GM21619 (cell line): ENCODE results near the gene VPS13D.
"Not testable (repeated sequence)": the region's sequence is repeated elsewhere in the genome, so short reads cannot be mapped to it uniquely, and the experiment has no call there.

Source experiments
- ATAC-seq: cut with Tn5 transposase; IDR thresholded peaks from one replicate; pipeline ENCODE4 v1.9.1; 2021; ENCODE audit not compliant: unreplicated experiment

Gene VPS13D

DNA sequence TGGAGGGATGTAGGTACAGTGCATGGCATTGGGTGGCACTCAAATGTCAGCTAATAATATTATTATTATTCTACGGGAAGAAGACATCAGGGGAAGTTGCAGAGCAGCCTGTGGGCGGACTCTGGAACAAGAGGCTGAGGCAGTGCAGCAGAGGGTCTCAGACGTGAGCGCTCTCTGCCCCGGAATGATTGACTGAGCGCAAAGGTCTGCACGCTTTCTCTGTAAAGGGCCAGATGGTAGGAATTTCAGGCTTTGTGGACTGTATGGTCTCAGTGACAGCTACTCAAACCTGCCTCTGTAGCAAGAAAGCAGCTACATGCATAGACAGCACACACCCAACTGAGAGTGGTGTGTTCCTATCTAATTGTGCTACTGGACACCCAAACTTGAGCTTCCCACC, 29.6 kb upstream of the VPS13D start:
- no peak for ATAC-seq

DNA sequence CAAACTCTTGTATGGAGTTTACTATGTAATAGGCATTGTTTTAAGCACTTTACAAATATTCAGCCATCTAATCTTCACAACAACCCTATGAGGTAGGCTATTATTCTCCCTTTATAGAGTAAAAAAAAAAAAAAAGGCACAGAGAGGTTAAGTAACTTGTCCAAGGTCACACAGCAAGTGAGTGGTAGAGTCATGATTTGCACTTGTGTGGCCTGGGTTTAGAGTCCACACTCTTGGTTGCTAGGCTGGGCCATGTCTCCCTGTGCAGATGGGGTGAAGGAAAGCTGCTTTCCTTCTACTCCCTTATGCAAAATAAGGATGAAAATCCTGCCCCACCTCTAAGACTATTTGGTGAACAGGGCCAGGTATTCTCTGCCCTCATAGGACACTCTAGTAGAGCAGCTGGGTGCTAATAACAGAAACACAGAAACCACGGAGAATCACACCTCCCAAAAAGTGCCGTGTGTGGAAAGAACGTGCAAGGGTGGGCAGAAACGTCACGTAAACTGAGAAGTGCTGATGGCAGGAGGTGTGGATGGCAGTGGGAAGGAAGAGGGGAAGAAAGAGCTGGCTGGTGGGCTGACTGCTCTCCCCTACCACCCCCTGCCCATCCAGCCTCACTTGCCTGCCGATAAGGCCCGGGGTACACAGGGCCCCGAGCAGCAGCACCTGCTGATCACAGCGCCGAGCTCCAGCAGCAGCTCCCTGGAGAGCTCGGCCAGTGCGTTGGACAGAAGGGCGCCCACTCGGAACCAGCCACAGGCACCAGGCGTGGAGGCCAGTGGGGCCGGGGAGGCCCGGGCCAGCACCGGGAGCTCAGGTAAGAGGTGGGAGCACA, 28.3 kb upstream of the VPS13D start:
- peak; percentile 51 for ATAC-seq

DNA sequence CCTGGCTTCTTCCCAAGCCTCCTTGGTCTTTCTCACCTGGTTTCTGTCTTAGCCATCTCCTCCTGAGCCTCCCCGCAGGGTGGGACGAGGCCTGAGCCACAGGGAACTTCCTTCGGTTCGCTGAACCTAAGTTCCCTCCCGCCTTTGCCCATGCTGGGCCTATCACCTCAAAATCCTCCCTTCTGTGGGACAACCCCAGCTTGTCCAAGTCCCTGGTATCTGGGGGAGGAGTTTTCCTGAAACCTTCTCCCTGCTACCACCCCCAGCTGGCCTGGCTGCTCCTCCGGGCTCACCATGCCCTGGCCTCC, 27.7 kb upstream of the VPS13D start:
- no peak for ATAC-seq

DNA sequence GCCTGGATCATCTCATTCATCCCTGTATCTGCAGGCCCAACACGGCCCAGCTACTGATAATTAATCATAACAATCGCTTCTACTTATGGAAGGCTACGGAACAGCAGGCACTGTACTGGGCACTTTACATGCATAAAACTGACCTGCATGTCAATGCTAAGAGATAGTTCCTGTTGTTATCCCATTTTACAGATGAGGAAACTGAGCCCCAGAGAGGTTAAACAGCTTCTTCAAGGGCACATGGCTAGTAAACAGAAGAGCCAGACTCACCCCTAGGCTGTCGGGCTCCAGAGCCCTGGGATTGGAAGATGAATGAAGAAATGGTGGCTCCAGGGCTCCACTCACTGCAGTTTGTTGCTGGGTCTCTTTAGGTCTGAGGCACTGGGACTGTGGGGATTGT, 27.3 kb upstream of the VPS13D start:
- no peak for ATAC-seq

DNA sequence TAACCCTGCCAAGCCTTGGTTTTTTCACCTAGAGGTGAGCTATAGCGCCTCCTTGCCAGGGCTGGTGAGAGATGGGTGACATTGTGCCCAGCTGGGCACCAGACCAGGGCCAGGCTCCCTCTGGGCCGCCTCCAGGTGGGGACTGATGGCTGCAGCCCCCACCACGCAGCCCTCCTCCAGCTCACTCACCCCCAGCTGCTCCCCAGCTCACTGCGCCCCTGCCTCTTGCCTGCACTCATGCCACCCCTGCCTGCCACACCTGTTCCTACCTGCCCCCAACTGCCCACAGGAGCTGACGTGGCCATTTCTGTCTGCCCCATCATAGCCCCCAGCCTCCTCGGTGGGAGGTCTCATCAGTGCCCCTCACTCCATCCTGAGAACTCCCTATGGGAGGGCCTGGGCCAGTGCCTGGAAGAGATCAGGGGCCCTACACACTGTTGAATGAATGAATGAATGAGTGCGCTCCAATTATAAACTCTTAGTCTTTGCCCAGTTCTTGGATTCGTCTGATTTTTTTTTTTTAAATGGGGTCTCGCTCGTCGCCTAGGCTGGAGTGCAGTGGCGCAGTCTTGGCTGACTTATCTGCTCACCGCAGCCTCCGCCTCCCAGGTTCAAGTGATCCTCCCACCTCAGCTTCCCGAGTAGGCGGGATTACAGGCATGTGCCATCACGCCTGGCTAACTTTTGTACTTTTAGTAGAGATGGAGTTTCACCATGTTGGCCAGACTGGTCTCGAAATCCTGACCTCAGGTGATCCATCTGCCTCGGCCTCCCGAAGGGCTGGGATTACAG, 26.4 kb upstream of the VPS13D start:
- ATAC-seq: no peak

DNA sequence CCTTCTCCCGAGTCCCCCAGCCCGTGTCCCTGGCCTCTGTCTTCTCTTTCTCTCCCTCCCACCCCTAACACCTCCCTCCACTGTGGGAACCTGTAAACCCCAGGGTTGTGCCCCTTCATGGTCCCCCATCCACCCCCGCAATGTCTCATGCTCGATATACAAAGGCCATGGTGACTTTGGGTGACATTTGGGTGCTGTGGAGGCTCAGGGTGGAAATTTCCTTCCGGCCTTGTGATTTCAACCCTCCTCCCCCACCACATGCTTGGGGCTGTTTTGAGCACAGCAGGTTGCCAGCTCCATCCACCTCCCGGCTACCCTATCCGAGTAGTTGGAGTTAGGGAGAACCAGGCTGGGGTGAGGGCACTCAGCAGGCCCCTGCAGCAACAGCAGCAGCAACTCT, 25.7 kb upstream of the VPS13D start:
- ATAC-seq: no peak

DNA sequence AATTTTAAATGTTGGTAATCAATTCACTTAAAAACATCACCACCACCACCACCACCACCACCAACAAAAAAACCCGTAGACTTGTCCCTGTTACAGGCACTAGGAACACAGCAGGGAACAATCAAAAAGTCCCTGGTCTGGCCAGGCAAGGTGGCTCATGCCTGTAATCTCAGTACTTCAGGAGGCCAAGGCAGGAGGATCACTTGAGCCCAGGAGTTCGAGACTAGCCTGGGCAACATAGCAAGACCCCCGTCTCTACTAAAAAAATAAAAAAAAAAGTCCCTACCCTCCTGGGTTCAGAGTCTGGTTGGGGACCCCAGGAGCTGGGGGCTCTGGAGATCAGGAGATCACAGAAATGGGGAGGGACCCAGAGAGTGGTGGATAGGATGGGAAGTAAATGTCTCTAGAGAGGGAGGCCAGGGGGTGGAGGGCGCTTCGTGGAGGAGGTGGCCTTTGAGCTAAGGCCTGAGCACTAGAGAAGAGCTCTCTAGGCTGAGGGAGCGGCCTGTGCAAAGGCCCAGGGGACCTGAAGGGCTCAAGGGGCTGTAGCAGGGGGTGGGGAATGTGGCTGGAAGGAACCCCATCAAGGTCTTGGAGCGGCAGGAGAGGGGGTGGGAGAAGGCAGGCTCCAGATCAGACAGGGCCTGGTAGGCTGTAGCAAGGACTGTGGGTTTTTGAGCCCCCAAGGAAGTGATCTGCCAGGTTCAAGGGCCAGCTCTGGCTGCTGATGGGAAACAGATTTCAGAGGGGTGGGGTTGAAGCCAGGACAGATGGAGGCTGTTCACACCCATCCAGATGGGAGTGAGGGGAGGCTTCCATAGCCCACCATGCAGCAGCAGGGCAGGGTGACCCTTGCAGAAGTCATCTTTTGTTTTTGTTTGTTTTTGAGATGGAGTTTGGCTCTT, 24.8 kb upstream of the VPS13D start:
- ATAC-seq: no peak

DNA sequence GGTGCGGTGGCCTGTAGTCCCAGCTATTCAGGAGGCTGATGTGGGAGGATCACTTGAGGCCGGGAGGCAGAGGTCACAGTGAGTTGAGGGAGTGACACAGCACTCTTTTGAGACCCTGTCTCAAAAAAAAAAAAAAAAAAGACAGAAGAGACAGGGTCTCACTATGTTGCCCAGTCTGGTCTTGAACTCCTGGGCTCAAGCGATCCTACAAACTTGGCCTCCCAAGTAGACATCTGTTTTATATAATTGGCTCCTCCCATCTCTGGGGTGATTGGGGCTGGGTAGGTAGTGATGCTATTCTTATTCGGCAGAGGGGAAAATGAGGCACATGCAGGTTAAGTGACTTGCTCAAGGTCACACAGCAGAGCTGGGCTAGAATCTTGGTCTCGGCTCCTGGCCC, 23.6 kb upstream of the VPS13D start:
- no peak for ATAC-seq

DNA sequence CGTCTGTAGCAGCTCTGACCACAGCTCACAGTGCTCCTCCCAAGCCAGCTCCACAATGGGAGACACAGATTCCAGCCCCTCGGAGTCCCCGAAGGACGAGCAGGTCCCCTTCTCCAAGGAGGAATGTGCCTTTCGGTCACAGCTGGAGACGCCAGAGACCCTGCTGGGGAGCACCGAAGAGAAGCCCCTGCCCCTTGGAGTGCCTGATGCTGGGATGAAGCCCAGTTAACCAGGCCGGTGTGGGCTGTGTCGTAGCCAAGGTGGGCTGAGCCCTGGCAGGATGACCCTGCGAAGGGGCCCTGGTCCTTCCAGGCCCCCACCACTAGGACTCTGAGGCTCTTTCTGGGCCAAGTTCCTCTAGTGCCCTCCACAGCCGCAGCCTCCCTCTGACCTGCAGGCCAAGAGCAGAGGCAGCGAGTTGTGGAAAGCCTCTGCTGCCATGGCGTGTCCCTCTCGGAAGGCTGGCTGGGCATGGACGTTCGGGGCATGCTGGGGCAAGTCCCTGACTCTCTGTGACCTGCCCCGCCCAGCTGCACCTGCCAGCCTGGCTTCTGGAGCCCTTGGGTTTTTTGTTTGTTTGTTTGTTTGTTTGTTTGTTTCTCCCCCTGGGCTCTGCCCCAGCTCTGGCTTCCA, 22.9 kb upstream of the VPS13D start:
- no peak for ATAC-seq

DNA sequence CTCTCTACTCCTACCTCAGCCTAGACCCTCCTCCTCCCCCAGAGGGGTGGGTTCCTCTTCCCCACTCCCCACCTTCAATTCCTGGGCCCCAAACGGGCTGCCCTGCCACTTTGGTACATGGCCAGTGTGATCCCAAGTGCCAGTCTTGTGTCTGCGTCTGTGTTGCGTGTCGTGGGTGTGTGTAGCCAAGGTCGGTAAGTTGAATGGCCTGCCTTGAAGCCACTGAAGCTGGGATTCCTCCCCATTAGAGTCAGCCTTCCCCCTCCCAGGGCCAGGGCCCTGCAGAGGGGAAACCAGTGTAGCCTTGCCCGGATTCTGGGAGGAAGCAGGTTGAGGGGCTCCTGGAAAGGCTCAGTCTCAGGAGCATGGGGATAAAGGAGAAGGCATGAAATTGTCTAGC, 21.6 kb upstream of the VPS13D start:
- no peak for ATAC-seq

DNA sequence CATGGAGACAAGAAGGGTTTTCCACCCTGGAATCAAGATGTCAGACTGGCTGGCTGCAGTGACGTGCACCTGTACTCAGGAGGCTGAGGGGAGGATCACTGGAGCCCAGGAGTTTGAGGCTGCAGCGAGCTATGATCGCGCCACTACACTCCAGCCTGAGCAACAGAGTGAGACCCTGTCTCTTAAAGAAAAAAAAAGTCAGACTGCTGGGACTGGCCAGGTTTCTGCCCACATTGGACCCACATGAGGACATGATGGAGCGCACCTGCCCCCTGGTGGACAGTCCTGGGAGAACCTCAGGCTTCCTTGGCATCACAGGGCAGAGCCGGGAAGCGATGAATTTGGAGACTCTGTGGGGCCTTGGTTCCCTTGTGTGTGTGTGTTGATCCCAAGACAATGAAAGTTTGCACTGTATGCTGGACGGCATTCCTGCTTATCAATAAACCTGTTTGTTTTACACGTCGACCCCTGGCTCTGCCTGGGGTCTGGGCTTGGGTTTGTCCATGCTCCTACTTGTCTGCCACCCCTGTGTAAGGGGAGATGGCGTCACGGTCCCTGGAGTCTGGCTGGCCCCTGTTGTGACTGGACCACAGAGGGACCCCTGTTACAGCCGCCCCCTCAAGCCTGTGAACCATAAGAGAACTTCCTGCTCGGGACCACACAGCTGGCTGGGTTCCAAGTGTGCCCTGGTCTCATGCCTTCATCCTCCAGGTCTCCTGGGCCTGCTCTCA, 20.9 kb upstream of the VPS13D start:
- no peak for ATAC-seq

DNA sequence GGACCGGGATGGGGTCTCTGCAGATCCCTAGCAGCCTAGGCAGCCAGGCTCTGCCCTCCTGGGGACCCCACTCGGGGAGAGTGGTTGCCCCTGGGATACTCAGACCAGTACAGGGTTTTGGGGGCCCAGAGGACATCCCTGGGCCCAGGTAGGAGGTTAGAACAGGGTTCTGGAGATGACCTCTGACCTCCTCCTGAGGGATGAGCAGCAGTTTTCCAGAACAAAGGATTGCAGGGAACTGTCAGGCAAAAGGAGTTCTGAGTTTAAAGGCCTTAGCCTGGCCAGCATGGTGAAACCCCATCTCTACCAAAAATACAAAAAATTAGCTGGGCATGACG, 20.4 kb upstream of the VPS13D start:
- no peak for ATAC-seq

DNA sequence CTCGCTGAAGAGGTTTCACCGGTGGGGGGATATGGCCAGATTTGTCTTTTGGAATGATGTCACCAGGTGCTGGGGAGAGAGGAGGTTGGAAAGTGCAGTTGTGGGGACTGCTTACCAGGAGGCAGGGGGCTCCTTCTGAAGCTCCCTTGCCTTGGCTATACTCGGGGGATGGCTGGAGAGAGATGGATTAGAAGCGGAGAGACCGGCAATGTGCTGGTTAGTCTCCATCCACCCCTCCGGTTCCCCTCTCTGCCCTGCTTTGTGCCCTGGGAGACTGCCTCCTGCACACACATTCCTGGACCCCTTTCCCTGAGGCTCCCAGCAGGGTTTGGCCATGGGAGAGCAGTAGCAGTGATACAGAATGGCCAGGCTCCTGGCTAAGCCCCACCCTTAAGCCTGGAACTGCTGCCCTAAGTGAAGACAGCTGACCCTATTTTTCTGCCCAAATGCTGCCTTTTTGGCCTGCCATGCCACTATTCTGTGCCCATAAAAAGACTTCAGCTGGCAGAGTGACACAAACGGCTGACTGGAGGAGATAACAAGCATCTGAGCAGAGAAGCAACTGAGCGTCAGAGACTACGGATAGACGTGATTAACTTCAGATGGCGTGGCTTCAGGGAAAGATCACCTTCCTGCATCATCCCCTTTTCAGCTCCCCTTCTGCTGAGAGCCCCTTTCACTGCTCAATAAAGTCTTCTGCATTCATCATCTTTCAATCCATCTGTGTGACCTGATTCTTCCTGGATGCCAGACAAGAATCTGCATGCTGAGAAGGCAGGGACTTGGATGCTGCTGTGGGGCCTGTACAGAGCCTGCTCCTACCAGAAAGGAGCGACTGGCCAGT, 14.5 kb upstream of the VPS13D start:
- no peak for ATAC-seq

DNA sequence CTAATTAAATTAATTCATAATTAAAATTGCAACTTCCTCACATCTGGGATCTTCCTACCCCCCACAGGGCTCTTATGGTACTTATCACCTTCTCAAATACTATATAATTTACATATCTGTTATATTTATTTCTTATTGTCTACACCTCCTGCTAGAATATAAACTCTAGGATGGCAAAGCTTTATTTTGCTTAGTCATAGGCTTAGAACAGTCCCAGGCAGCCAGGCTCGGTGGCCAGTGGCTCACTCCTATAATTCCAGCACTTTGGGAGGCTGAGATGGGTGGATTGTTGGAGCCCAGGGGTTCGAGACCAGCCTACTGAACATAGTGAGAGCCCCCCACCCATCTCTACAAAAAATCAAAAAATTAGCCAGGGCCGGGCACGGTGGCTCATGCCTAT, 10.0 kb upstream of the VPS13D start:
- ATAC-seq: no peak

DNA sequence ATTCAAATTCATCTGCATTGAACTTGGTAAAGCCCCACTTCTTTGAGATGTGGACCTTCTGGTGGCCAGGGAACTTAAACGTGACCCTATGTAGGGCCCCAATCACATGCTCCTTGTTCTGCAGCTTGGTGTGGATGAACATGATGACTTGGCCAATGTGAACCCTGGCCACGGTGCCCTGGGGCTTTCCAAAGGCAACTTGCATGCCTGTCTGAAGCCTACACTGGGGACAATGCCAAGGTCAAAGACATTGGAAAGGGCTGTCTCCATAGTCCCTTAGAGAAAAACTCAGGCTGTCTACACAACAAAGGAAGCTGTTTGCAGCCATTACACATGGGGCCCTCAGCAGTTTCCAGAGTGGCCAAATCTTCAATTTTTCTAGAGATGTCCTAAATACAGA, 8.9 kb upstream of the VPS13D start:
- no peak for ATAC-seq

DNA sequence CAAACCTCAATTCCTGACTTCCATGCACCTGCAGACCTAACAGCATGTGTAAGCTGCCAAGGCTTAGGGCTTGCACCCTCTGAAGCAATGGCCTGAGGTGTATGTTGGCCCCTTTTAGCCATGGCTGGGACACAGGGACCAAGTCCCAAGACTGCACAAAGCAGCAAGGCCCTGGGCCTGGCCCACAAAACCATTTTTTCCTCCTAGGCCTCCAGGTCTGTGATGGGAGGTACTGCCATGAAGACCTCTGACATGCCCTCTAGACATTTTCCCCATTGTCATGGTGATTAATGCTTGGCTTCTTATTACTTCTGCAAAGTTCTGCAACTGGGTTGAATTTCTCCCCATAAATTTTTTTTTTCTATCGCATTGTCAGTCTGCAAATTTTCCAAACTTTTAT, 7.1 kb upstream of the VPS13D start:
- ATAC-seq: not testable (repeated sequence)

DNA sequence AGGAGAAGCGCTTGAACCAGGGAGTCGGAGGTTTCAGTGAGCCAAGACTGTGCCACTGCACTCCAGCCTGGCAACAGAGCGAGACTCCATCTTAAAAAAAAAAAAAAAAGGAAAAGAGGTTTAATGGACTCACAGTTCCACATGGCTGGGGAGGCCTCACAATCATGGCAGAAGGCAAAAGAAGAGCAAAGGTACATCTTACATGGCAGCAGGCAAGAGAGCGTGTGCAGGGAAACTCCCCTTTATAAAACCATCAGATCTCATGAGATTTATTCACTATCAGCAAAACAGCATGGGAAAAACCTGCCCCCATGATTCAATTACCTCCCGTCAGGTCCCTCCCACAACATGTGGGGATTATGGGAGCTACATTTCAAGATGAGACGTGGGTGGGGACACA, 5.7 kb upstream of the VPS13D start:
- ATAC-seq: not testable (repeated sequence)

DNA sequence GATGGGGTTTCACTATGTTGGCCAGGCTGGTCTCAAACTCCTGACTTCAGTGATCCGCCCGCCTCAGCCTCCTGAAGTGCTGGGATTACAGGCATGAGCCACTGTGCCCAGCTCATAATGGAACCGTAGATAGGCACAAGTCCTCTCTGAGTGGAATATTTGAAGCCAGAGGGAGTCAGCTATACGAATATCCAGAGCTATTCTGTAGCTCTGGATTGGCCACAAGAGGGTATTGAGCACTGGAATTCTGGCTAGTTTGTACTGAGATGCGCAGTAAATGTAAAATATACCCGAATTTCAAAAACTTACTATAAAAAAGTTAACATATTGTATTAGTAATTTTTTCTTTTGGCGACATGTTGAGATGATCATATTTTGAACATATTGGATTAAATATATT, 851 bp upstream of the VPS13D start:
- no peak for ATAC-seq

DNA sequence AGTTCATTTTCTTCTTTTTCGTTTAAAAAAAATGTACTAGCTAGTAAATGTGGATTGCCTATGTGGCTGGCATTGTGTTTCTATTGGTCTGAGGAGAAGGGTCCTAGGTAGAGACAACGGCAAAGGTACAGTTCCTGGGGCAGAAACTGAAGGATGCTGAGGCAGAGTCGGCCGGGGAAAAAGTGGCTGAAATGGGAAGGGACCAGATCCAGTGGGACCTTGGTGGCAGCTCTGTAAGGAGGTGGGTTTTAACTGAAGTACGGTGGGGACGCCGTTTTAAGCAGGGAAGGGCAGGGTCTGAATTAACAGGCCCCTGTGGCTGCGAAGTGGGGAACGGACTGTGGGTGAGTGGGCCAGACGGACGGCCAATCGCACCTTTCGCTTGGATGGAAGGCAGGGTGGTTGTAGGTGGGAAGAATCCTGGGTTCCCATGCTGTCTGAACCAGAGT, 420 bp upstream of the VPS13D start:
- ATAC-seq: no peak
